ENCODE measurements around the gene CCDC117. TPM values are rescaled to one million over a fixed set of nuclear protein-coding genes. Genes with fewer than 3 reads are reported as not detected.
"Not testable (repeated sequence)": the region's sequence is repeated elsewhere in the genome, so short reads cannot be mapped to it uniquely, and the experiment has no call there.

The CCDC117 gene
- total RNA-seq, 1 experiment from 2014 or later = 7.1 TPM

GRCh38 chr22:28822930-28823551 is 50.5 kb downstream of the CCDC117 start:
- H4K20me1 ChIP-seq (ENCODE audit: low read length) = no peaks in the 10 kb centered on the region
- H3K27ac ChIP-seq (ENCODE audit: low read length) = no peak overlapping the region
- H3K9me2 ChIP-seq (replicated peaks; ENCODE audit: low read length) = no peaks in the 10 kb centered on the region
- ChIA-PET CTCF (no interaction called here), POLR2A (ENCODE audit: unreplicated experiment) (no interaction called here)
- H3K27me3 ChIP-seq (ENCODE audit: low read length) = no peaks in the 10 kb centered on the region
- ATAC-seq (no peak), DNase-seq (no peak)
- H3K4me2 ChIP-seq (ENCODE audit: low read length) = no peak overlapping the region
- TF ChIP-seq CTCF (conservative IDR thresholded peaks at IDR 0.05; ENCODE audit: low read depth, low read length) = no peak
- no TSS peak for BruUV-seq (replicated peaks)
- intact Hi-C loops (cut with micrococcal nuclease) = loop anchor here (5.0 kb wide), 1 partner anchor 41 kb away; no protein-coding TSS in a partner anchor
- no peaks in the 10 kb centered on the region for H3K9me3 ChIP-seq (ENCODE audit: low read length)
- H3K79me2 ChIP-seq (ENCODE audit: low read length) = no peaks in the 10 kb centered on the region
- H3K4me3 ChIP-seq (ENCODE audit: low read length) = no peak overlapping the region
- no peak overlapping the region for H3K9ac ChIP-seq (ENCODE audit: low read length)
- H3K36me3 ChIP-seq (ENCODE audit: low read depth, low read length) = no peaks in the 10 kb centered on the region
- H3F3A ChIP-seq (ENCODE audit: low read length, unreplicated experiment) = no peaks in the 10 kb centered on the region
- H3K4me1 ChIP-seq (ENCODE audit: insufficient read depth, low read length) = peaks cover 19% of the 10 kb centered on the region
- H2AFZ ChIP-seq (ENCODE audit: low read length) = no peak overlapping the region

GRCh38 chr22:28824455-28824854 is 52.0 kb downstream of the CCDC117 start:
- H3K79me2 ChIP-seq (ENCODE audit: low read length); CTCF ChIA-PET: not testable (repeated sequence)

GRCh38 chr22:28826430-28826829 is 53.9 kb downstream of the CCDC117 start:
- H3K9me2 ChIP-seq (replicated peaks; ENCODE audit: low read length); intact Hi-C loops (cut with micrococcal nuclease); H3K9me3 ChIP-seq (ENCODE audit: low read length); H3K4me2 ChIP-seq (ENCODE audit: low read length); H3K79me2 ChIP-seq (ENCODE audit: low read length); H3K36me3 ChIP-seq (ENCODE audit: low read depth, low read length); H3K27ac ChIP-seq (ENCODE audit: low read length); ATAC-seq; H3K4me1 ChIP-seq (ENCODE audit: insufficient read depth, low read length); H3K27me3 ChIP-seq (ENCODE audit: low read length); CTCF ChIA-PET; POLR2A ChIA-PET (ENCODE audit: unreplicated experiment); H3F3A ChIP-seq (ENCODE audit: low read length, unreplicated experiment); H3K9ac ChIP-seq (ENCODE audit: low read length); H3K4me3 ChIP-seq (ENCODE audit: low read length); BruUV-seq (replicated peaks); H2AFZ ChIP-seq (ENCODE audit: low read length); H4K20me1 ChIP-seq (ENCODE audit: low read length); DNase-seq: not testable (repeated sequence)

More at GRCh38 chr22:28824455-28824854, 52.0 kb downstream of the CCDC117 start:
- H3K9ac ChIP-seq (ENCODE audit: low read length); H3K4me2 ChIP-seq (ENCODE audit: low read length); H3K9me3 ChIP-seq (ENCODE audit: low read length); ATAC-seq; H3K27ac ChIP-seq (ENCODE audit: low read length); H3K4me1 ChIP-seq (ENCODE audit: insufficient read depth, low read length); H2AFZ ChIP-seq (ENCODE audit: low read length); H3K4me3 ChIP-seq (ENCODE audit: low read length); H3F3A ChIP-seq (ENCODE audit: low read length, unreplicated experiment); BruUV-seq (replicated peaks); H4K20me1 ChIP-seq (ENCODE audit: low read length); POLR2A ChIA-PET (ENCODE audit: unreplicated experiment); H3K36me3 ChIP-seq (ENCODE audit: low read depth, low read length); DNase-seq; H3K27me3 ChIP-seq (ENCODE audit: low read length); H3K9me2 ChIP-seq (replicated peaks; ENCODE audit: low read length): not testable (repeated sequence)
- intact Hi-C loops (cut with micrococcal nuclease) = loop anchor here (5.0 kb wide), 1 partner anchor 42 kb away; no protein-coding TSS in a partner anchor

GRCh38 chr22:28826921-28827320 is 54.4 kb downstream of the CCDC117 start:
- Histone ChIP-seq H2AFZ (ENCODE audit: low read length) (no peak overlapping the region), H4K20me1 (ENCODE audit: low read length) (no peaks in the 10 kb centered on the region), H3K36me3 (ENCODE audit: low read depth, low read length) (no peaks in the 10 kb centered on the region), H3K9me3 (ENCODE audit: low read length) (no peaks in the 10 kb centered on the region), H3K9me2 (replicated peaks; ENCODE audit: low read length) (no peaks in the 10 kb centered on the region), H3K4me1 (ENCODE audit: insufficient read depth, low read length) (no peaks in the 10 kb centered on the region), H3K4me3 (ENCODE audit: low read length) (no peak overlapping the region), H3K9ac (ENCODE audit: low read length) (no peak overlapping the region), H3K27ac (ENCODE audit: low read length) (no peak overlapping the region), H3K4me2 (ENCODE audit: low read length) (no peak overlapping the region), H3K79me2 (ENCODE audit: low read length) (no peaks in the 10 kb centered on the region), H3K27me3 (ENCODE audit: low read length) (no peaks in the 10 kb centered on the region), H3F3A (ENCODE audit: low read length, unreplicated experiment) (no peaks in the 10 kb centered on the region)
- DNase-seq (no peak), ATAC-seq (no peak)
- no TSS peak for BruUV-seq (replicated peaks)
- CTCF ChIA-PET = no interaction called here
- POLR2A ChIA-PET (ENCODE audit: unreplicated experiment) = no interaction called here
- intact Hi-C loops (cut with micrococcal nuclease) = no loop called here
- TF ChIP-seq CTCF (conservative IDR thresholded peaks at IDR 0.05; ENCODE audit: low read depth, low read length) (no peak), EZH2phosphoT487 (IDR thresholded peaks at IDR 0.05; ENCODE audit: borderline replicate concordance, low read length) (no peak), EZH2 (IDR thresholded peaks at IDR 0.05; ENCODE audit: low read length, unreplicated experiment) (no peak)

All from PC-3 (cell line).